ENCODE results near the gene ZNF19. TPM values are rescaled to one million over a fixed set of nuclear protein-coding genes. Genes with fewer than 3 reads are reported as not detected.

ZNF19 gene
- polyA plus RNA-seq, 3 donors, result 10.6 to 17.5 (median 13.5) TPM

DNA sequence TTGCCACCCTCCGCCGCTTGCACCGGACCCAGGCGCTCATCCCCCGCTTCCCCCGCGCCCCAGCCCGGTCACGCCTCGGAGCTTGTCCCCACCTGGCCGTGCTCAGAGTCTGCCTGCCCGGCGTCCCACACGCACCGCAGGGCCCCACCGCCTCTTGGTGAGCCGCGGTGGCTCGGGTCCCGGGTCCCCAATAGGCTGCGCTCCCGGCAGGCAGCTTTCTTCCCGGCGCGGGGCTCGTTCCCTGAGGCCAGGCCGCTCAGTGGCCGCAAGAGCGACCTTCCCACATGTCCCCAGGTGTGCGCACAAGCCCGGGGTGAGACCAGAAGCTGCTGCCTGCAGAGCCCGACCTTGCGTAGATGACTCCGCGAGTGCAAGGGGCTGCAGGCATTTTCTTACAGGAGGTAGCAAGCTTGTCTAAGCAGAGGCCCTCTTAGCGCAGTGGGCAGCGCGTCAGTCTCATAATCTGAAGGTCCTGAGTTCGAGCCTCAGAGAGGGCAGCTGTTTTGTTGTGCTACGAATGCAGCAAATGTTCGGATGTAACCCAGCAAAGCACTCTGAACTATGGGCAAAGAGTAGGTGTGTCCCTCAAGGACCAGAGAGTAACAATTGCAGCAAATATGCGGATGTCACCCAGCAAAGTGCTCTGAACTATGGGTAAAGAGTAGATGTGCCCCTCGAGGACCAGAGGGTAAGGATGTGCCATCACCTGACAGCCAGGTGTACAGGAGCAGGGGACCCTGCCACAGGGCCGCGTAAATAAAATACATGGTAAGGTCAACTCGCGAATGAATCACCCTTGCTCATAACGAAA is 62.9 kb downstream of the ZNF19 start:
- DNase-seq (ENCODE audit: extremely low read depth in 1 of 11, low read depth in 9 of 11, low spot score in 4 of 11), result peak in 7 of 11 donors; percentile 17 to 44 (median 31)

DNA sequence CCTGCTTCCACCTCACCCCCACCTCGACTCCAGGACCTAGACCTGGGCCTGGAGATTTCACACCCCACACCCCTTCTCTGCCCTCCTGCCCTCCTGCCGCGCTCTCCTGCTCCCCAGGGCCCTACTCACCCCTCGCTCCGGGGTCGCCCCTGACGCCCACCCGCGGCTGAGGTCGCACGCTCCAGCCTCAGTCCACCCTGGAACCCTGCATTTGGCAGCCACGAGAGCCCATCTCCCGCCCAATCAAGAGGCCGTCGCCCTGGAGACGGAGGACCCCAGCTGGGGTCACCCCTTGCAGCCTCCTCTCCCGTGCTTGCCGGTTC is 63.4 kb downstream of the ZNF19 start:
- no peak for DNase-seq (ENCODE audit: extremely low read depth in 1 of 11, low read depth in 9 of 11, low spot score in 4 of 11)

DNA sequence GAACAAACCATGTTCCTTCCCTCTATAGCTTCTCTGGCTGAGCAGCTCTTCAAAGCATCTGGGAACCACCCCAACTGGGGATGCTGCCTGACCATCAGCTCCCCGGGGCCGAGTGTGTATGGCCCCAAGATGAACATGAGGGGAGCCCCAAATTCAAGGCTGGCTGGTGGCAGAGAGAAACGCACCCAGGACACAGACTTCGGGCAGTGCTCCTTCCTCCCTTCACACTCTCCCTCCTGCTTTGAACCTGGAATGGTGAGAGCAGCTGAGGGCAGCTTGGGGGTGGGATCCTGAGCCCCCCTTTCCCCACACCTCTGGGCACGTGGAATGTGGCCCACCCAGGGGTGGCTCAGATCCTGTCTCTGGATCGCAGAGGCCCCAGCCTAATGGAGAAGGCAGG is 64.5 kb downstream of the ZNF19 start:
- no peak for DNase-seq (ENCODE audit: extremely low read depth in 1 of 11, low read depth in 9 of 11, low spot score in 4 of 11)

DNA sequence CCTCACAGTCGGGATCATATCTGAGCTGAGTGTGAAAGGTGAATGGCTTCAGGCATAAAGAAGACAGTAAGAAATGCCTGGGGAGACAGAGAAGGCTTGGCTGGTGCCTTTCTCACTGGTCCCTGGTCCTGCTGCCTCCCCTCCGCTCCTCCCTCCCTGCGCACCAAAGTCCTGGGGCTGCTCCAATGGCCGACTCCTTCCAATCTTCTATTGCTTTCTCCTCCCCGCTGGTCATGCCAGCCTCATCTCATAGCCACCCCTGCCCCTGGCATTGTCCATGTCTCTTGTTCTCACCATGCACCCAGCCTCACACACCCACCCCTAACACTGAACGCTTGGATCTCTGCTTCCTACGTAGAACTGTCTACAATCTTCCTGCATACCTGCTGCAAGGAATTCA is 65.3 kb downstream of the ZNF19 start:
- no peak for DNase-seq (ENCODE audit: extremely low read depth in 1 of 11, low read depth in 9 of 11, low spot score in 4 of 11)

Other genes with a start within 250 kb of the ZNF19 start
- 10 to 100 TPM; 42.2 to 62.7 (median 51.0) TPM for gene CMTR2, start 199.9 kb downstream of the ZNF19 start, polyA plus RNA-seq (ENCODE audit: insufficient read length in 3 of 3)
- under 1 TPM; 0.42 to 0.74 (median 0.68) TPM for gene CALB2, start 130.6 kb downstream of the ZNF19 start, polyA plus RNA-seq (ENCODE audit: insufficient read length in 3 of 3)
- gene TLE7, start 47.3 kb downstream of the ZNF19 start, polyA plus RNA-seq (ENCODE audit: insufficient read length in 3 of 3), result not detected
- 10 to 100 TPM; 13.7 to 19.4 (median 18.2) TPM for gene ZNF23, start 27.1 kb downstream of the ZNF19 start, polyA plus RNA-seq (ENCODE audit: insufficient read length in 3 of 3)
- gene CHST4, start 37.1 kb upstream of the ZNF19 start, polyA plus RNA-seq (ENCODE audit: insufficient read length in 3 of 3), result under 1 TPM; 0.26 to 0.29 (median 0.29) TPM
- gene TAT, start 87.8 kb upstream of the ZNF19 start, polyA plus RNA-seq (ENCODE audit: insufficient read length in 3 of 3), result under 1 TPM; 0.04 to 0.11 (median 0.06) TPM
- gene MARVELD3, start 136.9 kb upstream of the ZNF19 start, polyA plus RNA-seq (ENCODE audit: insufficient read length in 3 of 3), result 10 to 100 TPM; 13.2 to 21.2 (median 15.5) TPM
- gene PHLPP2, start 235.4 kb upstream of the ZNF19 start, polyA plus RNA-seq (ENCODE audit: insufficient read length in 3 of 3), result 1 to 10 TPM; 8.5 to 9.5 (median 8.9) TPM

Data from renal cortex interstitium (tissue), 11 donors.